ENCODE results near the gene TMC6. TPM values are rescaled to one million over a fixed set of nuclear protein-coding genes. Genes with fewer than 3 reads are reported as not detected.

The TMC6 gene
- total and polyA plus RNA-seq, 2 of the 13 experiments (the other 11 are each of a cell fraction or from before 2014, with no cell fraction given): 48.4 to 99.1 TPM

GRCh38 chr17:78176548-78177025, 48.0 kb upstream of the TMC6 start (continued):
- no peak for TF ChIP-seq ZBTB39 (CRISPR knock-in tag; IDR thresholded peaks at IDR 0.05)
- TF ChIP-seq ZSCAN21 (CRISPR knock-in tag; IDR thresholded peaks at IDR 0.05; ENCODE audit: borderline replicate concordance): no peak
- TF ChIP-seq GPN1 (CRISPR knock-in tag; IDR thresholded peaks at IDR 0.05; ENCODE audit: borderline replicate concordance): no peak
- TF ChIP-seq ZNF646 (CRISPR knock-in tag; IDR thresholded peaks at IDR 0.05): 0 out of 2 replicates have a peak, but pooled peaks have one; percentile 13
- TF ChIP-seq AKAP8 (CRISPR knock-in tag; IDR thresholded peaks at IDR 0.05): no peak; the same call in 1 of the 2 replicates
- no peak for TF ChIP-seq ZNF543 (CRISPR knock-in tag; IDR thresholded peaks at IDR 0.05)
- TF ChIP-seq U2AF1 (optimal IDR thresholded peaks at IDR 0.05; ENCODE audit: low read depth, low read length): no peak
- TF ChIP-seq ZNF546 (CRISPR knock-in tag; conservative IDR thresholded peaks at IDR 0.05): no peak
- peak; percentile 60 for TF ChIP-seq ZNF687 (CRISPR knock-in tag; IDR thresholded peaks at IDR 0.05)
- TF ChIP-seq IKZF4 (CRISPR knock-in tag; IDR thresholded peaks at IDR 0.05; ENCODE audit: borderline replicate concordance, low read depth, not compliant biosample characterization): no peak

All from HepG2 (cell line).